H9 (cell line): ENCODE data around the gene CPO. TPM values are rescaled to one million over a fixed set of nuclear protein-coding genes. Genes with fewer than 3 reads are reported as not detected.

Experiments used
- DNase-seq: peaks from one replicate; pipeline ENCODE4 v3.0.0-alpha.2; 2017
- H2AFZ ChIP-seq: one replicate; pipeline ENCODE4 v1.6.1; 2013; ENCODE audit warnings: mild to moderate bottlenecking, low read length, control low read depth, moderate library complexity
- H2AK5ac ChIP-seq: 2 replicates; pipeline ENCODE4 v1.6.1; 2013; ENCODE audit warnings: low read length, control low read depth, mixed read lengths; ENCODE audit not compliant: insufficient read length
- H2BK120ac ChIP-seq: one replicate; pipeline ENCODE4 v1.6.1; 2013; ENCODE audit warnings: low read depth, mild to moderate bottlenecking, low read length, control low read depth, inconsistent platforms; ENCODE audit not compliant: poor library complexity, severe bottlenecking
- H2BK12ac ChIP-seq: 2 replicates; pipeline ENCODE4 v1.6.1; 2013; ENCODE audit warnings: low read length, control low read depth, mixed read lengths, low read depth; ENCODE audit not compliant: insufficient read length
- H2BK15ac ChIP-seq: 2 replicates; pipeline ENCODE4 v1.6.1; 2013; ENCODE audit warnings: low read depth, low read length, control low read depth
- H2BK20ac ChIP-seq: one replicate; pipeline ENCODE4 v1.6.1; 2013; ENCODE audit warnings: low read depth, mild to moderate bottlenecking, low read length, control low read depth, inconsistent platforms; ENCODE audit not compliant: poor library complexity, severe bottlenecking
- H2BK5ac ChIP-seq: 2 replicates; pipeline ENCODE4 v1.6.1; 2013; ENCODE audit warnings: low read length, control low read depth, mixed read lengths; ENCODE audit not compliant: insufficient read length
- H3K14ac ChIP-seq: 2 replicates; pipeline ENCODE4 v1.6.1; 2013; ENCODE audit warnings: low read length, control low read depth; ENCODE audit not compliant: insufficient read depth
- H3K18ac ChIP-seq: 2 replicates; pipeline ENCODE4 v1.6.1; 2013; ENCODE audit warnings: low read depth, mild to moderate bottlenecking, mixed read lengths, low read length, control low read depth; ENCODE audit not compliant: insufficient read length
- H3K23ac ChIP-seq: 2 replicates; pipeline ENCODE4 v1.6.1; 2013; ENCODE audit warnings: low read length, control low read depth, mixed read lengths, low read depth; ENCODE audit not compliant: insufficient read length
- H3K23me2 ChIP-seq: 2 replicates; pipeline ENCODE4 v1.6.1; 2013; ENCODE audit warnings: low read depth, mild to moderate bottlenecking, mixed read lengths, low read length, control low read depth; ENCODE audit not compliant: insufficient read length, poor library complexity, severe bottlenecking
- H3K27ac ChIP-seq: 2 replicates; pipeline ENCODE4 v1.5.1; 2013; ENCODE audit warnings: low read length, control low read depth, mixed read lengths, low read depth; ENCODE audit not compliant: insufficient read length
- H3K27me3 ChIP-seq: 2 replicates; pipeline ENCODE4 v1.6.1; 2013; ENCODE audit warnings: low read length, control low read depth, inconsistent platforms; ENCODE audit not compliant: insufficient read depth
- H3K4ac ChIP-seq: 2 replicates; pipeline ENCODE4 v1.6.1; 2013; ENCODE audit warnings: low read depth, mild to moderate bottlenecking, control low read depth, inconsistent platforms, low read length, moderate library complexity
- H3K4me1 ChIP-seq: 2 replicates; pipeline ENCODE4 v1.6.1; 2013; ENCODE audit warnings: low read length, control low read depth, inconsistent platforms; ENCODE audit not compliant: insufficient read depth
- H3K4me2 ChIP-seq: 2 replicates; pipeline ENCODE4 v1.6.1; 2013; ENCODE audit warnings: low read length, control low read depth, mixed read lengths; ENCODE audit not compliant: insufficient read length, insufficient read depth
- H3K56ac ChIP-seq: 2 replicates; pipeline ENCODE4 v1.6.1; 2013; ENCODE audit warnings: low read depth, mild to moderate bottlenecking, mixed read lengths, low read length, control low read depth; ENCODE audit not compliant: insufficient read length
- H3K79me1 ChIP-seq: 2 replicates; pipeline ENCODE4 v1.6.1; 2013; ENCODE audit warnings: low read depth, mild to moderate bottlenecking, moderate library complexity, low read length, control low read depth, inconsistent platforms; ENCODE audit not compliant: insufficient read depth, poor library complexity, severe bottlenecking
- H3K79me2 ChIP-seq: 2 replicates; pipeline ENCODE4 v1.6.1; 2013; ENCODE audit warnings: low read length, control low read depth, inconsistent platforms; ENCODE audit not compliant: insufficient read depth
- H3K9ac ChIP-seq: 2 replicates; pipeline ENCODE4 v1.6.1; 2013; ENCODE audit warnings: low read length, control low read depth, mixed read lengths; ENCODE audit not compliant: insufficient read length; ENCODE audit errors: extremely low read depth
- H3K9me3 ChIP-seq: one replicate; pipeline ENCODE4 v1.6.1; 2013; ENCODE audit warnings: low read depth, low read length, inconsistent platforms; ENCODE audit not compliant: control insufficient read depth
- H3T11ph ChIP-seq: one replicate; pipeline ENCODE4 v1.6.1; 2013; ENCODE audit warnings: mild to moderate bottlenecking, low read length, control low read depth, inconsistent platforms
- H4K20me1 ChIP-seq: one replicate; pipeline ENCODE4 v1.6.1; 2013; ENCODE audit not compliant: control insufficient read depth, insufficient read length, insufficient read depth
- H4K5ac ChIP-seq: 2 replicates; pipeline ENCODE4 v1.6.1; 2013; ENCODE audit warnings: low read depth, mild to moderate bottlenecking, mixed read lengths, low read length, control low read depth; ENCODE audit not compliant: insufficient read length
- H4K8ac ChIP-seq: replicated peaks from 2 replicates; pipeline ENCODE4 v1.6.1; 2013; ENCODE audit warnings: low read length, control low read depth, mixed read lengths, low read depth; ENCODE audit not compliant: insufficient read length
- H4K91ac ChIP-seq: 2 replicates; pipeline ENCODE4 v1.6.1; 2013; ENCODE audit warnings: low read depth, mild to moderate bottlenecking, moderate library complexity, mixed read lengths, low read length, control low read depth; ENCODE audit not compliant: insufficient read length
- H3K27ac Mint-ChIP-seq, 3 experiments: 2 replicates in 2 of 3; 3 replicates in 1 of 3; pipeline ENCODE4 v1.8.0; 2020 to 2021; ENCODE audit warnings: mixed read lengths in 3 of 3, mild to moderate bottlenecking in 1 of 3, moderate library complexity in 1 of 3
- H3K27me3 Mint-ChIP-seq: 2 replicates; pipeline ENCODE4 v1.8.0; 2021; ENCODE audit warnings: low read depth, mild to moderate bottlenecking, moderate library complexity, mixed read lengths
- H3K36me3 Mint-ChIP-seq, 3 experiments: 2 replicates in 2 of 3; 3 replicates in 1 of 3; pipeline ENCODE4 v1.8.0; 2020 to 2021; ENCODE audit warnings: low read depth in 3 of 3, mixed read lengths in 3 of 3; ENCODE audit not compliant: insufficient read depth in 1 of 3
- H3K4me1 Mint-ChIP-seq, 2 experiments: 2 replicates each; pipeline ENCODE4 v1.8.0; 2020; ENCODE audit warnings: mixed read lengths in 2 of 2
- H3K4me3 Mint-ChIP-seq, 2 experiments: 2 replicates in 1 of 2; 3 replicates in 1 of 2; pipeline ENCODE4 v1.8.0; 2020 to 2021; ENCODE audit warnings: mild to moderate bottlenecking in 2 of 2, mixed read lengths in 2 of 2, moderate library complexity in 1 of 2
- H3K9me3 Mint-ChIP-seq, 2 experiments: 2 replicates in 1 of 2; 3 replicates in 1 of 2; pipeline ENCODE4 v1.8.0; 2020; ENCODE audit warnings: mild to moderate bottlenecking in 2 of 2, mixed read lengths in 2 of 2, moderate library complexity in 1 of 2
- WGBS: extraction: QIAGEN DNeasy Blood & Tissue Kit; methylation state at CpG from one replicate; pipeline ENCODE4 v1.1.7; 2013; ENCODE audit warnings: missing lambda C conversion rate, low lambda C conversion rate, mixed read lengths; ENCODE audit not compliant: insufficient read length; ENCODE audit errors: extremely low coverage; 5-methylcytosine and 5-hydroxymethylcytosine counted together
- total RNA-seq: library from RNA; stranded (reverse); gene quantifications from 2 replicates; pipeline ENCODE4 v1.2.1, GENCODE V29; 2021
- TF ChIP-seq, protein P1 (sequence below): fragments of 200-600 bp; sonication (generic); conservative IDR thresholded peaks from 3 replicates; pipeline ENCODE4 v1.8.0; 2021; ENCODE audit warnings: antibody characterized with exemption, mild to moderate bottlenecking

CPO gene
- total RNA-seq, 1 experiment from 2014 or later = 0.68 TPM

DNA sequence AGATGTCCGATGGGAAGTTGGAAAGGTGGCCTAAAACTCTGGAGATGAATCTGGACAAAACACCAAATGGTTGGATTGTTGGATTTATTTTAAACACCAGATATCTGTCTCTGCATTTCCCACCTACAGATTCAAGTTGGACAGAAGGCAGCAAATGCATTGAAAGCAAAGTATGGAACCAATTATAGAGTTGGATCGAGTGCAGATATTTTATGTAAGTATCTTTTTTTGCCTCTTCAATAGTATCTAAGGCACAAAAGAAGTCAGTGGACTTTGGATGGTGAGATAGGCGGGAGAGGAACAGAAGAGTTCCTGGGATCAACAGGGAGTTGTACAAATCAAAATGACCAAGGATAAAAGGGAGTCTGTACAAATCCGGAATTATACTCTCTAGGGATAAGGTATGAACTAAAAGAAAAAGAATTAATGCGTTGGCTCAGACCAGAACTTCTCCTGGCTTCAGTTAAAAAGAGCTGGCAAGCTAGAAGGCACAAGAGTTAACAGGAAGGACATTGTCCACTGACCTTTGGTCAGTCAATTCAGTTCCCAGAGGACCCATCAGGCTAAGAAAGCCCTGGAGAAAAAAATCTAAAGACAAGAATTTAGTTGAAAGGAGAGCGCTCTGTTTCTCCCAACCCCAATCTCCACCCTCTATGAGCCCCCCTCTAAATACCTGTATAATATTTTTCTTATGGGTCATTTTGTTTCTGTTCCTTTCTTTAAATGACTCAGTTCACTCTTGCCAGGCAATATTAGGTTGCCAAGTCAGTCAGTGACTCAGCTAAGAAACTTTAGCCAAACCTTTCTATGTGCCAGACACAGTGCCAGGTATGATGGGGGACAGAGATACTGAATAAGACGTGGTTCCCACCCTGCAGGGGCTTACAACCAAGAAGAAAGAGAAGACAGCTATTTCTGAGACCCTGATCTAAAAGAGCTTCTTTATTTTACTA lies 29.1 kb downstream of the CPO start:
- no peaks in the 10 kb centered on the region for H3K79me2 ChIP-seq
- no peak overlapping the region for H2BK120ac ChIP-seq
- H3K4ac ChIP-seq = no peak overlapping the region
- no peaks in the 10 kb centered on the region; the same call in 1 of the 2 replicates for H3K4me1 ChIP-seq
- no peak overlapping the region for H2BK20ac ChIP-seq
- no peaks in the 10 kb centered on the region for H4K20me1 ChIP-seq
- no peaks in the 10 kb centered on the region for H3K9me3 Mint-ChIP-seq
- no CpG with 5 or more reads among the region's 7 CpGs for WGBS
- TF ChIP-seq, protein P1, sequence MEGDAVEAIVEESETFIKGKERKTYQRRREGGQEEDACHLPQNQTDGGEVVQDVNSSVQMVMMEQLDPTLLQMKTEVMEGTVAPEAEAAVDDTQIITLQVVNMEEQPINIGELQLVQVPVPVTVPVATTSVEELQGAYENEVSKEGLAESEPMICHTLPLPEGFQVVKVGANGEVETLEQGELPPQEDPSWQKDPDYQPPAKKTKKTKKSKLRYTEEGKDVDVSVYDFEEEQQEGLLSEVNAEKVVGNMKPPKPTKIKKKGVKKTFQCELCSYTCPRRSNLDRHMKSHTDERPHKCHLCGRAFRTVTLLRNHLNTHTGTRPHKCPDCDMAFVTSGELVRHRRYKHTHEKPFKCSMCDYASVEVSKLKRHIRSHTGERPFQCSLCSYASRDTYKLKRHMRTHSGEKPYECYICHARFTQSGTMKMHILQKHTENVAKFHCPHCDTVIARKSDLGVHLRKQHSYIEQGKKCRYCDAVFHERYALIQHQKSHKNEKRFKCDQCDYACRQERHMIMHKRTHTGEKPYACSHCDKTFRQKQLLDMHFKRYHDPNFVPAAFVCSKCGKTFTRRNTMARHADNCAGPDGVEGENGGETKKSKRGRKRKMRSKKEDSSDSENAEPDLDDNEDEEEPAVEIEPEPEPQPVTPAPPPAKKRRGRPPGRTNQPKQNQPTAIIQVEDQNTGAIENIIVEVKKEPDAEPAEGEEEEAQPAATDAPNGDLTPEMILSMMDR = no peak
- H3K79me1 ChIP-seq = no peaks in the 10 kb centered on the region
- H2BK5ac ChIP-seq = no peak overlapping the region
- no peak overlapping the region for H2BK15ac ChIP-seq
- H3K36me3 Mint-ChIP-seq = no peaks in the 10 kb centered on the region
- H3K4me3 Mint-ChIP-seq = no peak overlapping the region
- no peak overlapping the region for H3K4me2 ChIP-seq
- no peaks in the 10 kb centered on the region for H3K27me3 ChIP-seq
- no peak overlapping the region for H4K91ac ChIP-seq
- H3K14ac ChIP-seq = no peak overlapping the region
- no peak overlapping the region for H3T11ph ChIP-seq
- no peak overlapping the region for H4K5ac ChIP-seq
- H4K8ac ChIP-seq = no peak overlapping the region
- H3K56ac ChIP-seq = no peak overlapping the region
- H3K23me2 ChIP-seq = no peaks in the 10 kb centered on the region
- H2BK12ac ChIP-seq = no peak overlapping the region
- no peak overlapping the region for H3K9ac ChIP-seq
- no peaks in the 10 kb centered on the region for H3K9me3 ChIP-seq
- H3K27ac Mint-ChIP-seq = no peak overlapping the region
- H3K4me1 Mint-ChIP-seq = peaks cover 8 to 13% of the 10 kb centered on the region in 2 experiments
- no peak overlapping the region for H2AFZ ChIP-seq
- no peak overlapping the region for H2AK5ac ChIP-seq
- H3K27me3 Mint-ChIP-seq = no peaks in the 10 kb centered on the region
- no peak overlapping the region for H3K23ac ChIP-seq
- no peak overlapping the region for H3K18ac ChIP-seq
- no peak overlapping the region for H3K27ac ChIP-seq
- no peak for DNase-seq
